CD4-positive, alpha-beta T cell treated with Interleukin-4 for 4 hours (primary cell): ENCODE results near the gene ZP1.
"Not testable (repeated sequence)": the region's sequence is repeated elsewhere in the genome, so short reads cannot be mapped to it uniquely, and the experiment has no call there.

Experiments
- DNase-seq: peaks from one replicate; pipeline ENCODE4 v3.0.0-alpha.2; 2020

Gene ZP1

DNA sequence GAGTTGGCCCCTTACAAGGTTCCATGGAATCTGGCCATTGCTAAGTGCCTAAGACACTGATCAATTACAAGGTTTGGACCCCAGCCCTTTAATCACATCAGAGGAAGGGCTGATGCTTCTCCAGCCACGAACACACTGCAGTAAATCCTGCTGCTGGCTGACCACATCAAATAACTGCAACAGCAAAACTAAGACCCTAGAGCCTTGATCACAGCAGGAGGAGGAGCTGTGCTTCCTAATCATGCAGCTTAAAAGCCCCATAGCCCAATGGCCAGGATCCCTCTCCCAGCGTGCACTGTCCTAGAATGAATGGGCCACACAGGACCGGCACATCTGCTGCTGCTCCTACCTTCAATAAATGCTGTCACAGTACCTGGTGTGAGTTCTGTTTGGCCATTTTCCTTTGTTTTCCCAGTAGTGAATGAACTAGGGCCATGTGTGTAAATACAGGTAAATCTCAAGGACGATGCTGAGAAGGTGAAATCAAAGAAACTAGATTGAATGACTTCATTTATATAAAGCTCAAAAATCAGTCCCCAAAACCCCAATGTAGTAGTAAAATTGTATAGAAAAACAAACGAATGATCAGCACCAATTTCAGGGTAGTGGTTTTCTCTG lies 12.7 kb downstream of the ZP1 start:
- DNase-seq, result no peak

DNA sequence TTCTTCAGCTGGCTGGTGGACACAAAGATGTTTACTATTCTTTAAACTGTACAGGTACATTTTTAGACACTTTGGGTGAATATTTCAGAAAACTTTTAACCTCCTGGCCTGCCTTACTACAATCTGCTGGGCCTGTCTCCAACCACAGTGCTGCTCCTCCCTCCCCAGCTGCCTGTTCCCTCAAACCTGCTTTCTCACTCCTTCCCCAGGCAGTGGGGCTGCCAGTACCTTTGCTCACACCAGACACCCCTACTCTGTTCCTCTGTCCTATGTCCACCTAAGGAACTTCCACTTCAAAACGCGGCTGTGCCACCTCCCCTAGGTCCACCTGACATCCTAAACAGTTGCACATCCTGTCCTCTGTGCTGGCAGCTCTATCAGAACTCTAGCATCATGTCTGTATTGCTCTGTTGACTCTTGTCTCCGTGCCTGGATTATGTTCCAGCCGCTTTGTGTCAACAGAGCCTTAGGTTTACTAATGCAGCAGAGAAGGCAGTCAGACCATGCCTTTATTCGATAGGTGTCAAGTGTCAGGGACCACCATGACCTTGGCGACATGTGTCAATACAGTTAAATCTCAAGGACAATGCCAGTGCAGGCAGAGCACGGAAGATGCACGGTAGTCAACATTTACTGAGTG lies 13.4 kb downstream of the ZP1 start:
- no peak for DNase-seq

- DNase-seq, result peak; percentile 30
These were observed 20.2 kb downstream of the ZP1 start for GRCh38 chr11:60887556-60887955.

DNA sequence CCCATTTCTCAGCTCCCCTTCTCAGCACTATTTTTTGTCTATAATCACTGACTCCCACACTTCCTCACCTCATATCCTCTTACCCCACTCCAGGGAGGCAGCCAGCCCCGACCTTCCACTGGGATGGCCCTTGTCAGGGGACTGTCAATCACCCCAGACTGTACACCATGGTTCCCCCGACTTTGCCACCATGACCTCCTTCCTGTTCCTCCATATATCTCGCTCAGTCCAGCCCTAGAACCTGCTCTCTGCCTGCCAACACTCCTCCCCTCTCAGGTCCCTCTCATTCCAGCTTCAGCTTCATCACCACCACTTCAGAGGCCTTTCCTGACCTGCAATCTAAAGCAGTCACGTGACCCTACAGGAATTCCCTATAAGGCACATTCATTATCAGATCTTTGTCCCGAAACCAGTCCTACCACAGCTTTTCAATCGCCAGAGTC lies 22.5 kb downstream of the ZP1 start:
- DNase-seq, result no peak

GRCh38 chr11:60890696-60891095 lies 23.4 kb downstream of the ZP1 start:
- DNase-seq, result no peak

- DNase-seq, result no peak
These were observed 23.9 kb downstream of the ZP1 start for GRCh38 chr11:60891103-60891741.

GRCh38 chr11:60895687-60896086 lies 28.3 kb downstream of the ZP1 start:
- DNase-seq, result no peak

DNA sequence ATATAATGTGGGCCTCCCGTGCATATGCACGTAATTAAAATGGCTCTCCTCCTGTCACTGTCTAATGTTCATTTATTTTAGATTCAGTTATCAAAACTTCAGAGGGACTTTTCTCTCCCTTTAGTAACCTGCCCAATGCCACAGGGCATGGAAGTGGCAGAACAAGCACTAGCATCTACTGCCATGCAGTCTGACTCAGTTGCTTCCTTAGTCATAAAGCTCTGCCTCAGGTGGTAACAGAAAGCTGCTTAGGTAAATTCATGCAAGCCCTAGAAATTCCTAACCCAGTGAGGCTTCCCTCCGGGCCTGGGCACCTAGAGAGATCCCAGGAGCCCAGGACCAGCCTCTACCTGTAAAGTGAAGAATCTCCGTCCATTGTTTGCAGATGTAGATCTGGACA lies 30.2 kb downstream of the ZP1 start:
- DNase-seq, result no peak

- DNase-seq, result peak; percentile 62
These were observed 31.9 kb downstream of the ZP1 start for GRCh38 chr11:60899046-60899936.

- DNase-seq, result no peak
These were observed 32.6 kb downstream of the ZP1 start for GRCh38 chr11:60899977-60900376.

DNA sequence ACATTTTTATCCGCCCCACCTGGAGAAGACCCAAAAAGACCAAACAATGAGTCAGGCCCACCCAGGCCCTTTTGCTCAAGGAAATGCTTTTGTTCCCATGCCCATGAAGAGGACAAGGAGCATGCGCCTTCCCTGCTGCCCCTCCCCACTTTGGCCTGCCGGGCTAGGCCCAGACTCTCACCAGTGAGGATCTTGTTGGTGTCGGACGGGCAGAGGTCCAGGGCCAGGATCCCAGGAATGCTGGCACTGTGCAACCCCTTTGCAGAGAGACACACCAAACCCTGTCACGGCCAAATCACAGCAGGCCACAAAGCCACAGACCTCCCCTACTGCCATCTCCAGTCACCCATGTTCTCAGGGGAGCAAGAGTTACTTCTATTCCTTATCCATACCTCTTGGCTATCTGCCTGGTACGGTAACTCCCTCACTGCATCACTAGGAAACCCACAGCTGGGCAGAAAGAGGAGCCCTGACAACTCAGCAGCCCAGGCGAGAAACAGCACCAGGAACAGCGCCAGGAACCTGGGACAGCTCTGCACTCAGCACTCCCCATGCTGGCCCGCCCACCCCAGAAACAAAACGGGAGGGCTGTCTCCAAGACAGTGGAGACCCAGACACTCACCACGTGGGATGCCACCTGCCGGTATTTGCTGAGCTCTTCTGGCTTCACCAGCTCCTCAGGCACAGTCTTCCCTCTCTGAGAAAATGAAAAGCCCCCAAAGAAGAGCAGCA lies 33.5 kb downstream of the ZP1 start:
- no peak for DNase-seq

DNA sequence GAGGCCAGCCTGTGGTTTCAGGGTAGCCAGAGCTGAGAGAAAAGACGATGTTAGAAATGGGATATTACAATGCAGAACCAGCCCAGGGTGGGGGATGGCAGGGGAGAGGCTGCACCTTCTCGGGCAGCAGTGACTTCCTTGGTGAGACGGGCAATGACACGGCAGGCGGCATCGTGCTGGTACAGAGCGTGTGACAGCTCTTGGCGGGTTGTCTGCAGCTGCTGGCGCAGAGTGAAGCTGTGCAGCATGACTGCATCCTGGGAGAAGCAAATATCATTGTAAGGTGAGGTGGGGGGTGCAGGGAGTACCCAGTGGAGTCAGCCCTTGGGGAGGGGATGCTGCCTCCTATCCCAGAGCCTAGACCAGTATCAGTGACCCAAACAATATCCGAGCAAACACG lies 35.3 kb downstream of the ZP1 start:
- DNase-seq, result no peak

DNA sequence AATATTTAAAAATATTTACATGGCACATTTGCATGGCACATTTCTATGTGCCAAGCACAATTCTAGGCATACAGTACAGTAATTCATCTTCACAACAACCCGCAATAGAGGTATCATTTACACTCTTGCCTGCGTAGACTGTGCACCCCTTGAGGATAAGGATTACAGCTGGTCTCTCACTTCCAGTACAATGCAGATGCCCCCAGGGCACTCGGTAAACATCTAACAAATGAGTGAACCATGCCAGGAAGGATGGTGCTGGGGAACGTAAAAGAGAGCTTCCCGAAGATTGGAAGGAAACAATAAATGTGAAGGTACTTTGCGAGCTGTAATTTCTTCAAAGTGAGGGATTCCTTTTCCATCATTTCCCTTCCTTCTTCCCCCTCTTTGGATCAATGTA lies 37.7 kb downstream of the ZP1 start:
- DNase-seq, result no peak

- DNase-seq, result peak; percentile 37
These were observed 38.3 kb downstream of the ZP1 start for GRCh38 chr11:60905551-60906113.

- DNase-seq, result peak; percentile 98
These were observed 39.0 kb downstream of the ZP1 start, which contains the start of gene PRPF19 for GRCh38 chr11:60906132-60906972. Gene PRPF19 (minus strand): TSS chr11:60906585. CDS start chr11:60906382, 203 bp downstream.

DNA sequence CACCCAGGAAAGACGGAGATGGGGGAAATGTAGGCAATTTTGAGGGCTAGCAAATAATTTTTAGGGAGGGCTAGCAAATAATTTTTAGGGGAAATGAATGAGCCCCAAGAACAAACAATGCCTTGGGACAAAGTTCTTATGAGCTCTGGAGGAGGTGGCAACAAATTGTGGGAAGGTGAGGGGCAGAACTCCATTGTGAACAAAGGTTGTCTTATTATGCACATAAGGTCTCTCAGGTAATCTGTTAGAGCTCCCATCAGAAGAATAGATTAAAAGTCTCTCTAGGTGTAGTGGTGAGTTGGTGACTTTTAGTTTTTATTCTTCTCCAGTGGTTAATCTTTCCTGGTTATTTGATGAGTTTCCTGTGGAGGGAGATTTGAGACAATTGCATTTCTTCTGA lies 41.5 kb downstream of the ZP1 start:
- no peak for DNase-seq

DNA sequence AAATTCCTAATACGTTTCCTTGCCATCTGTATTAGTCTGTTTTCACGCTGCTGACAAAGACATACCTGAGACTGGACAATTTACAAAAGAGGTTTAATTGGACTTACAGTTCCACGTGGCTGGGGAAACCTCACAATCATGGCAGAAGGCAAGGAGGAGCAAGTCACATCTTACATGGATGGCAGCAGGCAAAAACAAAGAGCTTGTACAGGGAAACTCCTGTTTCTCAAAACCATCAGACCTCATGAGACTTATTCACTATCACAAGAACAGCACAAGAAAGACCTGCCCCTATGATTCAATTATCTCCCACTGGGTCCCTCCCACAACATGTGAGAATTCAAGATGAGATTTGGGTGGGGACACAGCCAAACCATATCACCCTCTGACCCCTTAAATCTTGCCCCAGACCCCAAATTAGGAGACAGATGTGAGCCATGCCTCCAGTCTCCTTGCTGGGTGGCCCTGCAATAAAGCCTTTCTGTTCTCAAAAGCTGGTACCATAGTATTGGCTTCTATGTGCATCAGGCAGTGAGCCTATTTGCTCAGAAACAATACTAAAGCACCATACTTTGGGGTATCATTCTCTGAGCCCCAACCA lies 42.4 kb downstream of the ZP1 start:
- DNase-seq, result not testable (repeated sequence)

GRCh38 chr11:60910281-60910687 lies 42.9 kb downstream of the ZP1 start:
- DNase-seq, result no peak

- no peak for DNase-seq
These were observed 43.5 kb downstream of the ZP1 start for GRCh38 chr11:60910711-60911380.

DNA sequence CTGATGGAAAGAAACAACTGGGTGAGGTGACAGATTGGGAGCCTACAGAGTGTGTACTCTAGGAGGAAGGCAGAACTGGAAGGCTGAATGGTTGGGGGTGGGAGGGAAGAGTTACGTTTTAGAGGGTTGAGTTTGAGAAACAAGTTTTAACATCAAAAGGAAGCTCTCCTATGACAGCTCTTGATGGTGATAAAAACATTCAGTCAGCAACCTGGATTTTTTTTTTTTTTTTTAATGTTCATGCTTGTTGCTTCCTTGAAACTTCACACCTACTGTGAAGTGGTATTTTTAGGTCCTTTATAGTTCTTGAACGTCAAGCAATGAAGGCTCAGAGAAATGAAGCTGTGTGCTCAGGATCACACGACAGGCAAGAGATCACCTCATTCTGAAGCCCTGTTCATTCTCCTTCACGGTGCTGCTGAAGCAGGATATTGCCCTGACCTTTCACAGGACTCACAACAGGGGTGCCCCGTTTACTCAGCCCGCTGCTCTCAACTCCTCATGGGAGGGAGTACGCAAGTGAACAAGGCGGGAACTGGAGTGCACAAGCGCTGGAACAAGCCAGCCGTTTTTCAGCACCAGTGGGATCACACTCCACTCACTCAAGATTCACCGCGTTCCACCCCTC lies 45.0 kb downstream of the ZP1 start:
- DNase-seq, result peak; percentile 49
